Limb (tissue), 2 donors: ENCODE measurements around the gene UGT1A10.

Experiments used
- DNase-seq, 2 donors: peaks; one replicate each; pipeline ENCODE4 v3.0.0-alpha.2; 2016; ENCODE audit errors: extremely low spot score in 2 of 2

The UGT1A10 gene

GRCh38 chr2:233803994-233804393 is 167.7 kb downstream of the UGT1A10 start:
- DNase-seq, result no peak

DNA sequence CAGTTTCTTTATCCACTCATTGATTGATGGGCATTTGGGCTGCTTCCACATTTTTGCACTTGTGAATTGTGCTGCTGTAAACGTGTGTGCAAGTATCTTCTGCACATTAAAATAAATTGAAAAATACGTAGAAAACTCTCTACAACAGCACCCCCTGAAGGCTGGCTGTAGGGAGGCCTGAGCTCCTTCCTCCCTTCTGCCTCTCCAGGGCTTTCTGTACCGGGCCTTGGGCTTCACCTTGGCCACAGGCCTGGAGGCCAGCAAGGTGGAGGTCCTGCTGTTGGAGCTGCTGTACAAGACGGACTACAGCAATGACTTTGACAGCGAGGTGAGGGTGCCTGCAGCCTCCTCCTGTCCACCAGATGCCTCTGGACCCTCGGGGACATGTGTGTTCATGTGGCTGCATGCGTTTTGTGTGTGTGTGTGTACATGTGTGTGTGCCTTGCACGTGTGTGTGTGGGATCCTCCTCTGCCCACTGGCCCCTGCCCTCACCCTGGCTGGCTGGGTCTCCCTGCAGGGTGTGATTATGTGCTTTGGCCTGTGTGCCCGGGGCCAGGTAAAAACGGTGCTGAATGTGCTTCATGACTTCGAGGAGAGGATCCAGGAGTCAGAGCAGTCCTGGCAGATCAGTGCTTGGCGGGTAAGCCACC is 171.1 kb downstream of the UGT1A10 start:
- DNase-seq, result no peak

- no peak for DNase-seq
Observed at GRCh38 chr2:233807966-233808935, 172.0 kb downstream of the UGT1A10 start.

GRCh38 chr2:233810385-233810784 is 174.1 kb downstream of the UGT1A10 start:
- DNase-seq, result no peak

- peak in 1 of 2 donors; percentile 3 for DNase-seq
Observed at GRCh38 chr2:233811087-233811486, 174.8 kb downstream of the UGT1A10 start.

DNA sequence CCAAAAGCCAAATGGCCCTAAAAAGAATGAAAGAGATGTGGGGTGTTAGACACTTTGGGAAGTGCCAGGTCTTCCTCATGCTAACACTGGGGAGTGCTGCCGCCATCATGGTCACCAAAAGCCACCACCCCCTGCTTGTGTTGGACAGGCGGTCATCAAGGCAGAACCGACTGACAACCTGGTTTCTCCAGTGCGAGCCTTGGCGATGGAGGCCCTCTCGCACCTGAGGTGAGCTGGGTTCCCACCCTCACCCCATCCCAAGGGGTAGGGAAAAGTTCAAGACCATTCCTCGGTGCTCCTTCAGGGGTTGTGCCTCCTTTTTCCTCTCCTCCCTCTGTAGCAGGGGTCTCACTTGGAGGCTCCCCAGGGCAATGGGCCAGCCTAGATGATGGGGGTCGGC is 175.5 kb downstream of the UGT1A10 start:
- peak in 1 of 2 donors; percentile 8 for DNase-seq

GRCh38 chr2:233813236-233814055 is 177.2 kb downstream of the UGT1A10 start:
- peak in 1 of 2 donors; percentile 11 for DNase-seq

DNA sequence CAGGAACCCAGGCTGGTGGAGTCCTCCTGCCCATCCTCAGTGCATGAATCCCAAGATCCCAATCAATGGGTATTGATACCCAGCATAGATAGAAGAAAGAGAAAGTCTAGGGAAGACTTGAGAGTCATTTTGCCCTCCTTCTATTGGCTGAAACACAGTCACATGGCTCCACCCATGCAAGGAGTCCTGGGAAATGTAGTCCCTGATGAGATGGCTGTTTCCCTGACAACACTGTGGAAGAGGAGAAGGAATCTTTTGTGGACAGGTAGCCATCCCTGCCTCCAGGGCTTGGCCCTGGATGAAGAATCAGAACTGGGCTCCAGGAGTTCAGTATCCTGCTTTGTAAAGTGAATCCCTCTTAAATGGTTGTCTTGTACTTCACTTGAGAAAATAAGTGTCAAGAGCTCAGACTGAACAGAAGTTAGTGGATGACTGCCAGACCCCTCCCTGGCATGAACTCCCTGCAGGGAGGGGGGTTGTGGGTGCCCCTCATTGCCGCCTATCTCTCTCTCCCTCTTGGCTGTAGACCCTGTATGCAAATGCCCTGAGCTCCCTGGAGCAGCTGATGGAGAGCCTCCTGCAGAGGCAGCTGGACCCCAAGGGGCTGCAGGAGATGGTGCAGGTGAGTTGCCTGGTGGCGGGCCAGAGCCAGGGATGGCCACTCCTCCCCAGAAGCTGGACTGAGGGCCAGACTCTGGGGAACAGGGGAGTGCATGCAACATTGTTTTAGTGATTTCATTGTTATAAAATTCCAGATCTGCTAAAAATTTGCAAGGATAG is 178.0 kb downstream of the UGT1A10 start:
- DNase-seq, result peak in 1 of 2 donors; percentile 12

- no peak for DNase-seq
Observed at GRCh38 chr2:233815861-233816260, 179.6 kb downstream of the UGT1A10 start.

DNA sequence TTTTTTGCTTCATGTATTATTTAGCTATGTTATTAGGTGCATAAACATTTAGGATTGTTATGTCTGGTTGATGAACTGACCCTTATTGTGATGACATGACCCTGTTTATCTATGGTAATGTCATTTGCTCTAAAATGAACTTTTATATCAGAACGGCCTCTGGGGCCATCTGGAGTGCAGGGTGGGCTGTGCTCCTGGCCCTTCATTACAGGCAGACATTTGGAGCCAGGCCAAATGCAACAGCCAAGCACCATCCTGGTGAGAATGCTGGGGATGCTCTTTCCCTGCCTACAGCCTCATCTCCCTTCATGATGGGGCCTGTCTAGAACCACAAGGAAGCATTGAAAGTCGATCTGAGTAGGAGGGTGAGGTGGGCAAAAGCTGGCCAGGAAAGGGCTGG is 180.1 kb downstream of the UGT1A10 start:
- peak in 1 of 2 donors; percentile 7 for DNase-seq

DNA sequence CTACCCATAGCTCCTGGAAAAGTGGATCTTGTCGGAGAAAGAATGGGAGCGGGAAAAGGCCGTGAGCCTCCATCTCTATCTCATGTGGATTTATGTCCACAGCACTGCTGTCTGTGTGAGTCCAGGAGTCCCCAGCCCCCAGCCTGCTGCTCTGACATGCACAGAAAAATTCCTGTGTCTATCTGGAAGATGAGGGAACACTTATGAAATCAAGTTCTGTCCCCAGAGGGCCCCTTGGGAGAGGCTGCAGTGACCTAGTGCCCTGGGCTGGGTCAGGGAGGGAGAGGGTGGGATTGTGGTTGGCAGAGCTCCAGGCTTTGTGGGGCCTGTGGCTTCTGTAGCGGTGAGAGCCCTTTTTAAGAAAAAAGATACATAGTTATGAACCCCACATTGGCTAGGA is 180.5 kb downstream of the UGT1A10 start:
- DNase-seq, result peak in 1 of 2 donors; percentile 20

GRCh38 chr2:233817361-233817911 is 181.2 kb downstream of the UGT1A10 start:
- peak in 1 of 2 donors; percentile 17 for DNase-seq

DNA sequence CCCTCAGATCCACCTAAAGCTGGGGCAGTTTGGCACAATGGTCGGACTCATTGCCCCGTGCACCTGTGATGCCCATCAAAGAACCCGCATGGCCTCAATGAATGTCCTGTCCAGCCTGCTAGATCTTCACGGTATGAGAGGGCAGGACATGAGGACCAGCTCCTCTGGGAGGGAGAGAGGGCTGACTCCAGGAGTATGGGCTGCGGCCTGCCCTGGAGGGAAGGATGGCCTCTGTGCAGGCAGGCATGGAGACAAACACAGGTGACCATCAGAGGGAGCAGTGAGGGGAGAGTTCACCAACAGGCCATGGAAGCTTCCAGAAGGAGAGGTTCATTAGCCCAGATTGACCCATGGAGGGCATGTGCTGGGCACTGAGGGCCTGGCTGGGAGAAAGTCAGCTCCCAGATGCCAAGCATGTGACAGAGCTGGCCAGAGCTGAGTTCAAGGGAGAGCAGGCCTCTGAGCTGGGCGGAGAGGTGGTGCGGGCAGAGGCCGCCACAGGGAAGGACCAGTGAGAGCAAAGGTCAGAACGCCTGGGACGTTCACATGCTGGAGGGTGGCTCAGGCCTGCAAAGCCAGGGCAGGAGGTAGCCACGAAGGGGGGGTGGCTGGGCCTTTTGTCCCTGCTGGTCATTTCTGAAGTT is 181.9 kb downstream of the UGT1A10 start:
- peak in 1 of 2 donors; percentile 11 for DNase-seq

GRCh38 chr2:233818639-233819621 is 182.7 kb downstream of the UGT1A10 start:
- DNase-seq, result peak in 1 of 2 donors; percentile 15

DNA sequence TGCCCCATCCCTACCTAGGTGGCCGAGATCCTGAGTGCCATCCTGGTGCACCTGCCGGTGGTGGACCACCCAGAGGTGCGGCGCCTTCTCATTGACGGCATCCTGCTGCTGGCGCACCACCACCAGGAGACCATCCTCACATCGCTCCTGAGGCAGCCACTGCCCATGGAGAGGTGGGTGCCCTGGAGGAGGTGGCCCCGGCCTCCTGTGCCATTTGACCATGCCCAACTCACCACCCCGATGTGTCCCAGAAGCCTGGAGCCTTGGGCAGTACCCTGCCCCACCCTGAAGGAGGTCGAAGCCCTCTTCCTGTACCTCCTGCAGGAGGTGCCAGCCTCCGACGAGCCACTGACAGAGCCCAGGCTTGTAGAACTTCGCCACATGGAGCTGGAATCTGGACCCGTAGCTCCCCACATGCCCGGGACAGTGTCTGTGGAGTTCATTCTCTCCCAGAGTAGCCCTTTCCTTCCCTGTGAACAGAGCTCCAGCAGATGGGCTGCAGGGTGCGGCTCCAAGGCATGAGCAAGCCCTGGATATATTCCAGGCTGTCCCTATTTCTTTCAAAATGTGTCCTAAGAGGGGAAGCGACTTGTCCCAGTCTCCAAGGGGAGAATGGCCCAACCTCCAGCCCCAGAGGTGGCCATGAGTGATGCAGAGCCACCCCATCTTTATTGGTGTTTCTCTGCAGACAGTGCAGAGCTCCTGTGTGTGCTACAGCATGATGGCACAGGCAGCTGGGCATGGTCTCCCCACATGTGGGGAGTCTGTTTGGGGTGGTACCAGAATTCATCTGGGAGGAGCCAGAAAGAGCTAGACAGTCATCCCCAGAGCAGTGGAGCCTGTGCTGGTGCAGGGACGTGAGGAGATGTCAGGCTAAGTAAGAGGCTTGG is 183.9 kb downstream of the UGT1A10 start:
- DNase-seq, result peak in 1 of 2 donors; percentile 8

- DNase-seq, result peak in 1 of 2 donors; percentile 4
Observed at GRCh38 chr2:233820774-233821105, 184.5 kb downstream of the UGT1A10 start.

- DNase-seq, result peak in 1 of 2 donors; percentile 5
Observed at GRCh38 chr2:233821196-233821595, 184.9 kb downstream of the UGT1A10 start.

DNA sequence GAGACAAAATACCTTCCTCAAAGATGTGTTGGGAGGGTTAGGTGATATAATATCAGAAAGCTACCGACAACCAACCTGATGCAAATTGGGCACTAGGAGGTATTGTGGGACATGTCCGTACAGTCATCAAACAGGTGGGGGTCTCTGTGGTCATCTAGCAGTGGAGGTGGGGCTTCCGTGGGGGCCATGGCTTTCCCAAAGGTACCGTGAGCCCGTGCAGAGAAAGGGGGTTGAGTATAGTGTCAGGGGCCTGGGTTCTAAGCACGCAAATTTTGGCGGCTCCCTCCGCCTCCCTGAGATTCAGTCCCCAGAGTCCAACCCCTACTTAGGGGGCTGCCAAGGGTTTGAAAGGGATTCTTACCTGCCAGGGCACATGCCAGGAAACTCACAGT is 185.5 kb downstream of the UGT1A10 start:
- no peak for DNase-seq
